DOHH2 (cell line): Measurements from ENCODE around the gene MRPS21.

ENCODE experiments used
- EZH2phosphoT487 ChIP-seq: fragments of 200-600 bp; sonication (generic); IDR thresholded peaks from 2 replicates; pipeline ENCODE4 v1.6.1; 2017; ENCODE audit warnings: borderline replicate concordance, mild to moderate bottlenecking, antibody characterized with exemption, low read length, moderate library complexity, mixed read lengths
- TF ChIP-seq, protein P1 (sequence below): fragments of 200-600 bp; sonication (generic); IDR thresholded peaks from one replicate; pipeline ENCODE4 v1.5.1; 2014; ENCODE audit warnings: antibody characterized with exemption, mild to moderate bottlenecking, low read depth, low read length; ENCODE audit not compliant: poor library complexity, severe bottlenecking

GRCh38 chr1:150293433-150294253 lies at the start of gene MRPS21:
- TF ChIP-seq, protein P1, sequence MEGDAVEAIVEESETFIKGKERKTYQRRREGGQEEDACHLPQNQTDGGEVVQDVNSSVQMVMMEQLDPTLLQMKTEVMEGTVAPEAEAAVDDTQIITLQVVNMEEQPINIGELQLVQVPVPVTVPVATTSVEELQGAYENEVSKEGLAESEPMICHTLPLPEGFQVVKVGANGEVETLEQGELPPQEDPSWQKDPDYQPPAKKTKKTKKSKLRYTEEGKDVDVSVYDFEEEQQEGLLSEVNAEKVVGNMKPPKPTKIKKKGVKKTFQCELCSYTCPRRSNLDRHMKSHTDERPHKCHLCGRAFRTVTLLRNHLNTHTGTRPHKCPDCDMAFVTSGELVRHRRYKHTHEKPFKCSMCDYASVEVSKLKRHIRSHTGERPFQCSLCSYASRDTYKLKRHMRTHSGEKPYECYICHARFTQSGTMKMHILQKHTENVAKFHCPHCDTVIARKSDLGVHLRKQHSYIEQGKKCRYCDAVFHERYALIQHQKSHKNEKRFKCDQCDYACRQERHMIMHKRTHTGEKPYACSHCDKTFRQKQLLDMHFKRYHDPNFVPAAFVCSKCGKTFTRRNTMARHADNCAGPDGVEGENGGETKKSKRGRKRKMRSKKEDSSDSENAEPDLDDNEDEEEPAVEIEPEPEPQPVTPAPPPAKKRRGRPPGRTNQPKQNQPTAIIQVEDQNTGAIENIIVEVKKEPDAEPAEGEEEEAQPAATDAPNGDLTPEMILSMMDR: no peak
- TF ChIP-seq EZH2phosphoT487: no peak
